ENCODE data around the gene FKBP4.

The FKBP4 gene

GRCh38 chr12:2803635-2804392 is 9.0 kb downstream of the FKBP4 start:
- Histone ChIP-seq H3K4me1 (ENCODE audit: control insufficient read depth, insufficient read depth, low read length) (no peaks in the 10 kb centered on the region), H3K9me3 (ENCODE audit: control insufficient read depth, insufficient read depth, low read length) (no peaks in the 10 kb centered on the region), H3K9ac (ENCODE audit: low read depth, low read length) (no peak overlapping the region), H3K36me3 (ENCODE audit: control insufficient read depth, insufficient read depth, low read length) (peaks cover 52% of the 10 kb centered on the region), H3K27me3 (ENCODE audit: control insufficient read depth, insufficient read depth, low read length) (no peaks in the 10 kb centered on the region), H3K4me3 (ENCODE audit: low read depth, low read length) (no peak overlapping the region)

- Histone ChIP-seq H3K4me1 (ENCODE audit: control insufficient read depth, insufficient read depth, low read length) (no peaks in the 10 kb centered on the region), H3K4me3 (ENCODE audit: low read depth, low read length) (no peak overlapping the region), H3K27me3 (ENCODE audit: control insufficient read depth, insufficient read depth, low read length) (no peaks in the 10 kb centered on the region), H3K9ac (ENCODE audit: low read depth, low read length) (no peak overlapping the region), H3K9me3 (ENCODE audit: control insufficient read depth, insufficient read depth, low read length) (no peaks in the 10 kb centered on the region), H3K36me3 (ENCODE audit: control insufficient read depth, insufficient read depth, low read length) (peaks cover 44% of the 10 kb centered on the region)
Measured at GRCh38 chr12:2804393-2805142, 9.8 kb downstream of the FKBP4 start.

GRCh38 chr12:2805143-2805520 is 10.4 kb downstream of the FKBP4 start:
- H3K27me3 ChIP-seq (ENCODE audit: control insufficient read depth, insufficient read depth, low read length), result no peaks in the 10 kb centered on the region
- H3K4me1 ChIP-seq (ENCODE audit: control insufficient read depth, insufficient read depth, low read length), result no peaks in the 10 kb centered on the region
- no peak overlapping the region for H3K9ac ChIP-seq (ENCODE audit: low read depth, low read length)
- peaks cover 39% of the 10 kb centered on the region for H3K36me3 ChIP-seq (ENCODE audit: control insufficient read depth, insufficient read depth, low read length)
- H3K9me3 ChIP-seq (ENCODE audit: control insufficient read depth, insufficient read depth, low read length), result no peaks in the 10 kb centered on the region
- no peak overlapping the region for H3K4me3 ChIP-seq (ENCODE audit: low read depth, low read length)

GRCh38 chr12:2806700-2807099 is 11.9 kb downstream of the FKBP4 start:
- H3K4me1 ChIP-seq (ENCODE audit: control insufficient read depth, insufficient read depth, low read length), result no peaks in the 10 kb centered on the region
- H3K9me3 ChIP-seq (ENCODE audit: control insufficient read depth, insufficient read depth, low read length), result no peaks in the 10 kb centered on the region
- no peaks in the 10 kb centered on the region for H3K27me3 ChIP-seq (ENCODE audit: control insufficient read depth, insufficient read depth, low read length)
- no peak overlapping the region for H3K9ac ChIP-seq (ENCODE audit: low read depth, low read length)
- H3K36me3 ChIP-seq (ENCODE audit: control insufficient read depth, insufficient read depth, low read length), result peaks cover 24% of the 10 kb centered on the region
- H3K4me3 ChIP-seq (ENCODE audit: low read depth, low read length), result no peak overlapping the region

- H3K4me3 ChIP-seq (ENCODE audit: low read depth, low read length), result peak overlapping the region; percentile 14
- H3K4me1 ChIP-seq (ENCODE audit: control insufficient read depth, insufficient read depth, low read length), result no peaks in the 10 kb centered on the region
- peaks cover 3% of the 10 kb centered on the region for H3K36me3 ChIP-seq (ENCODE audit: control insufficient read depth, insufficient read depth, low read length)
- no peak overlapping the region for H3K9ac ChIP-seq (ENCODE audit: low read depth, low read length)
- H3K27me3 ChIP-seq (ENCODE audit: control insufficient read depth, insufficient read depth, low read length), result no peaks in the 10 kb centered on the region
- H3K9me3 ChIP-seq (ENCODE audit: control insufficient read depth, insufficient read depth, low read length), result no peaks in the 10 kb centered on the region
Measured at GRCh38 chr12:2811801-2812200, 17.0 kb downstream of the FKBP4 start.

GRCh38 chr12:2812290-2813213 is 17.8 kb downstream of the FKBP4 start, which contains the start of gene ITFG2:
Gene ITFG2 (plus strand): TSS chr12:2812668. CDS start chr12:2812761, 93 bp downstream.
- no peaks in the 10 kb centered on the region for H3K9me3 ChIP-seq (ENCODE audit: control insufficient read depth, insufficient read depth, low read length)
- H3K9ac ChIP-seq (ENCODE audit: low read depth, low read length), result peak within 1 kb of the TSS; percentile 86
- H3K4me3 ChIP-seq (ENCODE audit: low read depth, low read length), result peak within 1 kb of the TSS; percentile 82
- no peaks in the 10 kb centered on the region for H3K4me1 ChIP-seq (ENCODE audit: control insufficient read depth, insufficient read depth, low read length)
- no peaks in the 10 kb centered on the region for H3K27me3 ChIP-seq (ENCODE audit: control insufficient read depth, insufficient read depth, low read length)
- H3K36me3 ChIP-seq (ENCODE audit: control insufficient read depth, insufficient read depth, low read length), result no peaks in the 10 kb centered on the region

GRCh38 chr12:2813214-2814185 is 18.7 kb downstream of the FKBP4 start:
- H3K4me3 ChIP-seq (ENCODE audit: low read depth, low read length), result peak overlapping the region; percentile 82
- H3K9ac ChIP-seq (ENCODE audit: low read depth, low read length), result peak overlapping the region; percentile 86
- no peaks in the 10 kb centered on the region for H3K9me3 ChIP-seq (ENCODE audit: control insufficient read depth, insufficient read depth, low read length)
- no peaks in the 10 kb centered on the region for H3K4me1 ChIP-seq (ENCODE audit: control insufficient read depth, insufficient read depth, low read length)
- H3K36me3 ChIP-seq (ENCODE audit: control insufficient read depth, insufficient read depth, low read length), result peaks cover 5% of the 10 kb centered on the region
- H3K27me3 ChIP-seq (ENCODE audit: control insufficient read depth, insufficient read depth, low read length), result no peaks in the 10 kb centered on the region

- Histone ChIP-seq H3K27me3 (ENCODE audit: control insufficient read depth, insufficient read depth, low read length) (no peaks in the 10 kb centered on the region), H3K4me1 (ENCODE audit: control insufficient read depth, insufficient read depth, low read length) (peaks cover 7% of the 10 kb centered on the region), H3K36me3 (ENCODE audit: control insufficient read depth, insufficient read depth, low read length) (peaks cover 39% of the 10 kb centered on the region), H3K4me3 (ENCODE audit: low read depth, low read length) (no peak overlapping the region), H3K9ac (ENCODE audit: low read depth, low read length) (no peak overlapping the region), H3K9me3 (ENCODE audit: control insufficient read depth, insufficient read depth, low read length) (no peaks in the 10 kb centered on the region)
Measured at GRCh38 chr12:2819810-2820209, 25.0 kb downstream of the FKBP4 start.

GRCh38 chr12:2820432-2820831 is 25.7 kb downstream of the FKBP4 start:
- Histone ChIP-seq H3K4me3 (ENCODE audit: low read depth, low read length) (no peak overlapping the region), H3K9ac (ENCODE audit: low read depth, low read length) (no peak overlapping the region), H3K4me1 (ENCODE audit: control insufficient read depth, insufficient read depth, low read length) (peaks cover 9% of the 10 kb centered on the region), H3K9me3 (ENCODE audit: control insufficient read depth, insufficient read depth, low read length) (no peaks in the 10 kb centered on the region), H3K27me3 (ENCODE audit: control insufficient read depth, insufficient read depth, low read length) (no peaks in the 10 kb centered on the region), H3K36me3 (ENCODE audit: control insufficient read depth, insufficient read depth, low read length) (peaks cover 40% of the 10 kb centered on the region)

GRCh38 chr12:2823483-2823882 is 28.7 kb downstream of the FKBP4 start:
- H3K9ac ChIP-seq (ENCODE audit: low read depth, low read length), result no peak overlapping the region
- H3K36me3 ChIP-seq (ENCODE audit: control insufficient read depth, insufficient read depth, low read length), result peaks cover 49% of the 10 kb centered on the region
- H3K4me1 ChIP-seq (ENCODE audit: control insufficient read depth, insufficient read depth, low read length), result peaks cover 16% of the 10 kb centered on the region
- no peak overlapping the region for H3K4me3 ChIP-seq (ENCODE audit: low read depth, low read length)
- no peaks in the 10 kb centered on the region for H3K27me3 ChIP-seq (ENCODE audit: control insufficient read depth, insufficient read depth, low read length)
- H3K9me3 ChIP-seq (ENCODE audit: control insufficient read depth, insufficient read depth, low read length), result no peaks in the 10 kb centered on the region
